GM06990 (cell line): ENCODE measurements around the gene NEIL1.

ENCODE experiments used
- DNase-seq: peaks from one replicate; pipeline ENCODE4 v3.0.0-alpha.2; 2011; ENCODE audit not compliant: insufficient read length; ENCODE audit errors: extremely low read depth
- H3K27me3 ChIP-seq: replicated peaks from 2 replicates; pipeline ENCODE4 v1.6.0; 2011; ENCODE audit warnings: low read length; ENCODE audit not compliant: control insufficient read depth, insufficient read depth
- H3K36me3 ChIP-seq: 2 replicates; pipeline ENCODE4 v1.5.1; 2011; ENCODE audit warnings: low read length; ENCODE audit not compliant: control insufficient read depth, insufficient read depth
- H3K4me3 ChIP-seq: replicated peaks from 2 replicates; pipeline ENCODE4 v1.5.1; 2011; ENCODE audit warnings: low read depth, mild to moderate bottlenecking, control low read depth, low read length
- CTCF ChIP-seq: IDR thresholded peaks from 2 replicates; pipeline ENCODE4 v1.5.1; 2011; ENCODE audit warnings: low read length, control low read depth, mild to moderate bottlenecking, inconsistent platforms; ENCODE audit not compliant: insufficient read depth, poor library complexity, severe bottlenecking

NEIL1 gene

GRCh38 chr15:75403892-75404291 is 57.1 kb downstream of the NEIL1 start:
- H3K27me3 ChIP-seq = no peaks in the 10 kb centered on the region
- no peak for TF ChIP-seq CTCF
- no peak overlapping the region for H3K4me3 ChIP-seq
- H3K36me3 ChIP-seq = peaks cover 11% of the 10 kb centered on the region
- no peak for DNase-seq
